Glutamatergic neuron (in vitro differentiated cells): ENCODE data around the gene ICA1. TPM values are rescaled to one million over a fixed set of nuclear protein-coding genes. Genes with fewer than 3 reads are reported as not detected.
A peak's percentile ranks its signal among the peaks of the same experiment; 100 is the strongest.

ENCODE experiments used
- DNase-seq: peaks from one replicate; pipeline ENCODE4 v3.0.0; 2022
- H3K27ac Mint-ChIP-seq: one replicate; pipeline ENCODE4 v1.8.0; 2020; ENCODE audit warnings: mild to moderate bottlenecking, mixed read lengths, inconsistent platforms; ENCODE audit not compliant: unreplicated experiment
- H3K27me3 Mint-ChIP-seq: one replicate; pipeline ENCODE4 v1.8.0; 2020; ENCODE audit warnings: mild to moderate bottlenecking, moderate library complexity, mixed read lengths, inconsistent platforms; ENCODE audit not compliant: unreplicated experiment
- H3K36me3 Mint-ChIP-seq: one replicate; pipeline ENCODE4 v1.8.0; 2020; ENCODE audit warnings: mild to moderate bottlenecking, mixed read lengths, inconsistent platforms; ENCODE audit not compliant: unreplicated experiment
- H3K4me1 Mint-ChIP-seq: one replicate; pipeline ENCODE4 v1.8.0; 2020; ENCODE audit warnings: mild to moderate bottlenecking, low read depth, mixed read lengths, inconsistent platforms; ENCODE audit not compliant: unreplicated experiment
- H3K4me3 Mint-ChIP-seq: one replicate; pipeline ENCODE4 v1.8.0; 2020; ENCODE audit warnings: mild to moderate bottlenecking, mixed read lengths, inconsistent platforms; ENCODE audit not compliant: unreplicated experiment
- H3K9me3 Mint-ChIP-seq: one replicate; pipeline ENCODE4 v1.8.0; 2020; ENCODE audit warnings: mild to moderate bottlenecking, moderate library complexity, mixed read lengths, inconsistent platforms; ENCODE audit not compliant: unreplicated experiment
- total RNA-seq: library from RNA; stranded (reverse); fragmentation: NEBNext Ultra II Directional; extraction: Animal tissue kit (Norgen Biotek cat#: 25700); gene quantifications from one replicate; pipeline ENCODE4 v1.2.1, GENCODE V29; 2021; ENCODE audit not compliant: unreplicated experiment
- TF ChIP-seq, protein P1 (sequence below): fragments of 200-600 bp; sonication (generic); IDR thresholded peaks from one replicate; pipeline ENCODE4 v1.5.0; 2021; ENCODE audit not compliant: partially characterized antibody, unreplicated experiment

The ICA1 gene
- total RNA-seq, 1 donor from 2014 or later, result 9.8 TPM

GRCh38 chr7:8214244-8214824 lies 47.6 kb downstream of the ICA1 start:
- peaks cover 4% of the 10 kb centered on the region for H3K9me3 Mint-ChIP-seq
- H3K27ac Mint-ChIP-seq, result peak overlapping the region; percentile 54
- peaks cover 2% of the 10 kb centered on the region for H3K27me3 Mint-ChIP-seq
- DNase-seq, result no peak
- TF ChIP-seq, protein P1, sequence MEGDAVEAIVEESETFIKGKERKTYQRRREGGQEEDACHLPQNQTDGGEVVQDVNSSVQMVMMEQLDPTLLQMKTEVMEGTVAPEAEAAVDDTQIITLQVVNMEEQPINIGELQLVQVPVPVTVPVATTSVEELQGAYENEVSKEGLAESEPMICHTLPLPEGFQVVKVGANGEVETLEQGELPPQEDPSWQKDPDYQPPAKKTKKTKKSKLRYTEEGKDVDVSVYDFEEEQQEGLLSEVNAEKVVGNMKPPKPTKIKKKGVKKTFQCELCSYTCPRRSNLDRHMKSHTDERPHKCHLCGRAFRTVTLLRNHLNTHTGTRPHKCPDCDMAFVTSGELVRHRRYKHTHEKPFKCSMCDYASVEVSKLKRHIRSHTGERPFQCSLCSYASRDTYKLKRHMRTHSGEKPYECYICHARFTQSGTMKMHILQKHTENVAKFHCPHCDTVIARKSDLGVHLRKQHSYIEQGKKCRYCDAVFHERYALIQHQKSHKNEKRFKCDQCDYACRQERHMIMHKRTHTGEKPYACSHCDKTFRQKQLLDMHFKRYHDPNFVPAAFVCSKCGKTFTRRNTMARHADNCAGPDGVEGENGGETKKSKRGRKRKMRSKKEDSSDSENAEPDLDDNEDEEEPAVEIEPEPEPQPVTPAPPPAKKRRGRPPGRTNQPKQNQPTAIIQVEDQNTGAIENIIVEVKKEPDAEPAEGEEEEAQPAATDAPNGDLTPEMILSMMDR, result no peak
- peaks cover 47% of the 10 kb centered on the region for H3K4me1 Mint-ChIP-seq
- H3K4me3 Mint-ChIP-seq, result peak overlapping the region; percentile 73
- H3K36me3 Mint-ChIP-seq, result no peaks in the 10 kb centered on the region

DNA sequence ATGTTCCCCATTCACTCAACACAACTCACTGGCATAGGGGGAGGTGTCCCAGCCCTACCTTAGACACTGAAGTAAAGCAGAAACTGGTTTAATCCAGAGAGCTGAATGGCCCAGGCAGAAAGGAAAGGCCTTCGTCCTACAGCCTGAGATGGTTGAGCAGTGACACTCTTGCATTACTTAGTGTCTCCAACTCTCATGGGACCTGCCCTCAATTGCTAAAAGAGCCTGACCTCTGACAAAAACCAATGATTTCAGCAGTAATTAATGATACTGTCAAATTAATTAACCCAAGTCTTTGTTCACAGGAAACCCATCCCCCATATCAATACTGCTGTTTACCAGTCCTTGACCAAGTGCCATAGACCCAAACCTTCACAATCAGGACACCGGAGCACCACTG lies 48.6 kb downstream of the ICA1 start:
- TF ChIP-seq, protein P1, result no peak
- peaks cover 4% of the 10 kb centered on the region for H3K9me3 Mint-ChIP-seq
- peak overlapping the region; percentile 8 for H3K4me3 Mint-ChIP-seq
- H3K4me1 Mint-ChIP-seq, result peaks cover 47% of the 10 kb centered on the region
- no peaks in the 10 kb centered on the region for H3K36me3 Mint-ChIP-seq
- peak; percentile 27 for DNase-seq
- H3K27me3 Mint-ChIP-seq, result peaks cover 2% of the 10 kb centered on the region
- peak overlapping the region; percentile 59 for H3K27ac Mint-ChIP-seq

GRCh38 chr7:8212638-8213037 lies 49.3 kb downstream of the ICA1 start:
- Mint-ChIP-seq H3K9me3 (peaks cover 4% of the 10 kb centered on the region), H3K36me3 (no peaks in the 10 kb centered on the region), H3K27ac (no peak overlapping the region), H3K27me3 (peaks cover 2% of the 10 kb centered on the region), H3K4me1 (peaks cover 47% of the 10 kb centered on the region), H3K4me3 (no peak overlapping the region)
- TF ChIP-seq, protein P1, result no peak
- DNase-seq, result peak; percentile 37

GRCh38 chr7:8211725-8212096 lies 50.3 kb downstream of the ICA1 start:
- TF ChIP-seq, protein P1, result no peak
- no peak overlapping the region for H3K27ac Mint-ChIP-seq
- no peaks in the 10 kb centered on the region for H3K36me3 Mint-ChIP-seq
- no peak for DNase-seq
- H3K4me1 Mint-ChIP-seq, result peaks cover 44% of the 10 kb centered on the region
- no peak overlapping the region for H3K4me3 Mint-ChIP-seq
- H3K27me3 Mint-ChIP-seq, result peaks cover 2% of the 10 kb centered on the region
- peaks cover 4% of the 10 kb centered on the region for H3K9me3 Mint-ChIP-seq

- Mint-ChIP-seq H3K27ac (no peak overlapping the region), H3K4me1 (peaks cover 42% of the 10 kb centered on the region)
- TF ChIP-seq, protein P1, result no peak
These were observed 50.9 kb downstream of the ICA1 start for GRCh38 chr7:8210845-8211724.

More at GRCh38 chr7:8210845-8211724, 50.9 kb downstream of the ICA1 start:
- H3K27me3 Mint-ChIP-seq, result peaks cover 2% of the 10 kb centered on the region
- H3K9me3 Mint-ChIP-seq, result peaks cover 4% of the 10 kb centered on the region
- H3K36me3 Mint-ChIP-seq, result no peaks in the 10 kb centered on the region
- no peak for DNase-seq
- no peak overlapping the region for H3K4me3 Mint-ChIP-seq
